ENCODE data around the gene ANO10.
"Not testable (repeated sequence)": the region's sequence is repeated elsewhere in the genome, so short reads cannot be mapped to it uniquely, and the experiment has no call there.

ANO10 gene

DNA sequence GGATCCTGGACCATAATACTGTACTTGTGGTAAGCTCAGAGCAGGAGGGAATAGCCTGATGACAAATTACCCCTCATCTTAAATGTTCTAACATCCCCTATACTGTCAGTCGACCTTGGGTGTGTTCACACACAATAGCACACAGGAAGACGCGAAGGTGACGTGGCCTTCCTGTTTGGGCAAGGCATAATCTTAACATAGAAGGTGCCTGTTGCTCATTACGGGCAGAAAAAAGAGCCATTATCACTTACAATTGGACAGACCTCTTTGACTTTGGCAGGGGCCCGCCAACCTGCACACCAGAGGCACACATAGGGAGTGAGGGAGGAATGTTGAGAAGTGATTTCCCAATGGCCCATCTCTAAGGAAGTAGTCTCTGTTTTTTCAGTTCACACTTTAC, 144.2 kb downstream of the ANO10 start:
- no peak for DNase-seq (ENCODE audit: low read depth, low spot score)

DNA sequence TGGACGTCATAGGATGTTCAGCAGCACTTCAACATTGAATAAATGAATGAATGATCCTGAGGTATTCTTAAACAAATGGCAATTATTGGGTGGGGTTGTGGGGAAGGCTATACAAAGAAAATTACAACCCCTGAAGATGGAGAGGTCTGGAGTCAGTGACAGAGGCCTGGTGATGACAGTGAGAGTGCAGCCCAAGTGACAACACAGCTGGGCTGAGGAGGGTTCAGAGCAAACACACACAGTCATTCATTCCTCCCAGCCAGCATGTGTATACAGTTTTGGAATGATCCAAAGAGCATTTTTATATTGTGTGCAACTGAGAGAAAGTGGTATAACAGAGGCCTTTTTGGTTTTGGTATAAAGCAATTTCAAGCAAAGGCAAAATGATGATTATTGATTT, 148.1 kb downstream of the ANO10 start:
- no peak for DNase-seq (ENCODE audit: low read depth, low spot score)

DNA sequence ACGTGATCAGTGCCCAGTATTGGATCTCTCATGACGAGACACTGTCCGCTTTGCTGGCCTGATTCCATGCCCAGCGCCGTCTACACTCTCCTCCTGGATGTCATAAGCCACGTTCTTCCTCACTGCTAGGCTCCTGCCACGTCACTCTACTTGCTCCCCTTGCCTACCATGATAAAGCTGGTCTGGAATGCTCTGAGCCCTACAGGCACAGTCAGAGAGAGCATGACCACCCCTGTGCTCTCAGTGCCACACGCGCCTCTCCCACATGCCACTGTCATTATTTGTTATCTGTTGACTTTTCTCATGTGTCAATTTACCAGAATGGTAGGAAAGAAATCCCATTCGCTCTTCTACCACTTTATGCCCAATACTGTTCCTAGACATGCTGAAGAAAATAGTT, 148.6 kb downstream of the ANO10 start:
- DNase-seq (ENCODE audit: low read depth, low spot score), result no peak

DNA sequence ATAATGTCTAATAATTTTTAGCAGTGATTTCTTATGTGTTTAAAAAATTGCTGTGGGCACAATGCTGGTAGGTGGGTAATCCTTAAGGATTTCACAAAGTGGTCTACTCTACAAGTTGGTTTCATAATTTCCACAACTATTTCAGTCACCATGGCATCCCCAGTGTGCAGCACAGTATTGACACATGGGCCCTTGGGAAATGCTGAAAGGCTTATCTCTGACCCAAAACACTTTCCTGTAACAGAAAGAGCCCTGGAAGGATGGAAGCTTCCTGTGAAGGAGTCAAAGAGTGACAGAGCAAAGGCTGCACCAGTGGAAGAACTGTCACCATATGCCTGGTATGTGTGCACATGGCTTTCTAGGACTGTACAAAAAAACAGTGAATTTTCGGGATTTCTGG, 153.7 kb downstream of the ANO10 start:
- no peak for DNase-seq (ENCODE audit: low read depth, low spot score)

DNA sequence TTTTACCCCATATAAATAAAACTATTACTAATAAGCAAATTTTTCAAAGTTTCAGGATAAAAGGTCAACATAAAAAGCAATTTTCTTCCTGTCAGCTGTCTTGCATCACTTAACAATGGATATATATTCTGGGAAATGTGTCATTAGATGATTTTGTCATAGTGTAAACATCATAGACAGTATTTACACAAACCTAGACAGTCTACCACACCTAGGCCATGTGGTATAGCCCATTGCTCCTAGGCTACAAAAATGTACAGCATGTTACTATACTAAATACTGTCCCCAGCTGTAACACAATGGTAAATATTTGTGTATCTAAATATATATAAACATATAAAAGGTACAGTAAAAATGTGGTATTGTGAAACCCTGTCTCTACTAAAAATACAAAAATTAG, 156.7 kb downstream of the ANO10 start:
- no peak for DNase-seq (ENCODE audit: low read depth, low spot score)

DNA sequence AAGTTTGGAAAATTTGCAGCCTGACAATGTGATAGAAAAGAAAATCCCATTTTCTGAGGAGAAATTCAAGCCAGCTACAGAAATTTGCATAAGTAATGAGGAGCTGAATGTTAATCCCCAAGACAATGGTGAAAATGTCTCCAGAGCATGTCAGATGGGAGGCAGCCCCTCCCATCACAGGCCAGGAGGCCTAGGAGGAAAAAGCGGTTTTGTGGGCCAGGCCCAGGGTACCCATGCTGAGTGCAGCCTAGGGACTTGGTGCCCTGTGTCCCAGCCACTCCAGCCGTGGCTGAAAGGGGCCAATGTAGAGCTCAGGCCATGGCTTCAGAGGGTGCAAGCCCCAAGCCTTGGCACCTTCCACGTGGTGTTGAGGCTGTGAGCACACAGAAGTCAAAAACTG, 159.2 kb downstream of the ANO10 start:
- not testable (repeated sequence) for DNase-seq (ENCODE audit: low read depth, low spot score)

DNA sequence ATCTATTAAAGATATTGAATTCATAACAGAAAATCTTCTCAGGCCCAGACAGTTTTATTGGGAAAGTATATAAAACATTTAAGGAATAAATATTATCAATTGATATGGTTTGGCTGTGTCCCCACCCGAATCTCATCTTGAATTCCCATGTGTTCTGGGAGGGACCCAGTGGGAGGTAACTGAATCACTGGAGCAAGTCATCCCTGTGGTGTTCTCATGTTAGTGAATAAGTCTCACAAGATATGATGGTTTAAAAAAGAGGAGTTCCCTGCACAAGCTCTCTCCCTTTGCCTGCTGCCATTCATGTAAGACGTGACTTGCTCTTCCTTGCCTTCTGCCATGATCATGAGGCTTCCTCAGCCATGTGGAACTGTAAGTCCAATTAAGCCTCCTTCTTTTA, 160.5 kb downstream of the ANO10 start:
- DNase-seq (ENCODE audit: low read depth, low spot score), result no peak

DNA sequence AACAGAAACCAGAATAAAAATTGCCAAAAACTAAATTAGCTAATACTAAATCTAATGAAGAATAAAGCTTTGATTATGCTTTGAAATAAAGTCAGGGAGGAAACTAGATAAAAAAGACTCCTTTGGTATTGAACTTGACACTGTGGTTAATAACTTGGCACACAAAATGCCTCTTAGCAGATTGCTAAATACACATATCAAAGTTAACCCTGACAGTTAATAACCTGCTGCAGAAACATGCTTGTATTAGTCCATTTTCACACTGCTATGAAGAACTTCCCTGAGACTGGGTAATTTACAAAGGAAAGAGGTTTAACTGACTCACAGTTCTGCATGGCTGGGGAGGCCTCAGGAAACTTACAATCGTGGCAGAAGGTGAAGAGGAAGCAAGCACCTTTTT, 164.8 kb downstream of the ANO10 start:
- DNase-seq (ENCODE audit: low read depth, low spot score), result not testable (repeated sequence)

DNA sequence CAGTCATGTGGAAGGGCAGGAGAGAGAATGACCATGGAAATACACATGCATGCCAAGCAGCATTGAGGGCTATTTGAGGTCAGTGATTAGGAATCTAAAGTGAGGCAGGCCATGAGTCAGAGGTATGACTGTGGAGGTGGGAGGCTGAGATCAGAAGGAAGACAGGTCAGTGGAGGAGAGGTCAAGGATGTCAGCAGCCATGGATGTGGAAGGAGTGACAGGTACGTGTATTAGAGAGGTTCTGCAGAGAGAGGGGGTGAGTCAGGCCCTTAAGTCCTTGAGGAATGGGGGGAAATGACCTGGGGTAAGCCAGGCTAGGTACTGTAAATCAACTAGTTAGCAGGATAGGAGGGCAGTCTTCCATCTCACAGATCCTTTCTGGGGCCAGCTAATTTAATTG, 166.6 kb downstream of the ANO10 start:
- DNase-seq (ENCODE audit: low read depth, low spot score), result no peak

DNA sequence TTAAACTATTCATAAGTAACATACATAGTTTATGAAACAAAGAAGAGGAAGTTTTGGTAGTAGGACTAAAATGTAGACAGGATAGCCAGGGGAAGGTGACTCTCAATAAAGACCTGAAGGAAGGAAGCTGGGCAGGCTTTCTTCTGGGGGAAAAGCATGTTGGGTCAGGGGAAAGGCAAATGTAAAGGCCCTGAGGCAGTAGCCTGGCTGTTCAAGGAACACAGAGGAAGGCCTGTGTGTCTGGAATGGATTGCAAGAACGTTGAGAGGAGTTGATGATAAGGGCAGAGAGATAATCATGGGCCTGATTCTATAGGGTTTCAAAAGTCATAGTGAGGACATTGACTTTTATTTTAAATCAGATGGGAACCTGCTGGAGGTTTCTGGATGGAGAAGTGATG, 167.8 kb downstream of the ANO10 start:
- DNase-seq (ENCODE audit: low read depth, low spot score), result no peak

DNA sequence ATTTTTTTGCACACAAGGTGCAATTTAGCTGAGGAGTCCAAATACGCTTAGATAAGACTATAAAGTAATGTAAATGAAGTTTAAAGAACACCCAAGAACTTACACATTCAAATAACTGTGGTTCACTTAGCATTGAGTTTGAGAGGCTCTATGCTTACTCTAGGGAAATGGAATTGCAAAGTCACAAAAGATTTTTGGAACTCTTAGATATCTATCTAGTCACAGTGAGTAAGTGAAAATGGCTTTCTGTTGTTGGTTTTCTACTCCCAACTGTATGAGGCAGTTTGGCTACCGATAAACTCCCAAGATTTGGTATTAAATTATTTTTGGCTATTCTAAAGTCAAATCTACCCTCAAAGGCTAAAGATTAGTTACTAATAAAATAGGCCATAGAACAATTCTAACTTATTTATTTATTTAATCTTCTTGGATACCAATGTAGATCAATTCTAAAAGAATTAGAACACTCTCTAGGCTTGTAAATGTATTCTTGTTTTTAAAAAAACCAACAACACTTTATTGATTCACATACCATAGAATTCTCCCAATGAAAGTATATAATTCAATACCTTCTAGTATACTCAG, 170.0 kb downstream of the ANO10 start:
- no peak for DNase-seq (ENCODE audit: low read depth, low spot score)

DNA sequence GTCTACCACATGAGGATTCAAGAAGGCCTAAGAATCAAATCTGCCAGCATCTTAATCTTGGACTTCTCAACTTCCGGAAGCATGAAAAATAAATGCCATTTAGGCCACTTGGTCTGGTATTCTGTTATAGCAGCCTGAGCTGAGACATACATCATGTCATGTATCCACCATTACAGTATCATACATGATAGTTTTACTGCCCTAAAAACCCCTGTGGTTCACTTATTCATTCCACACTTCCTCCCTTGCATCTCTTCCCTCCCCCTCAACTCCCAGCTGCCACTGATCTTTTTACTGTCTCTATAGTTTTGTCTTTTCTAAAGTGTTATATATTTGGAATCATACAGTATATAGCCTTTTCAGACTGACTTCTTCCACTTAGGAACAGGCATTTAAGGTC, 173.7 kb downstream of the ANO10 start:
- no peak for DNase-seq (ENCODE audit: low read depth, low spot score)

DNA sequence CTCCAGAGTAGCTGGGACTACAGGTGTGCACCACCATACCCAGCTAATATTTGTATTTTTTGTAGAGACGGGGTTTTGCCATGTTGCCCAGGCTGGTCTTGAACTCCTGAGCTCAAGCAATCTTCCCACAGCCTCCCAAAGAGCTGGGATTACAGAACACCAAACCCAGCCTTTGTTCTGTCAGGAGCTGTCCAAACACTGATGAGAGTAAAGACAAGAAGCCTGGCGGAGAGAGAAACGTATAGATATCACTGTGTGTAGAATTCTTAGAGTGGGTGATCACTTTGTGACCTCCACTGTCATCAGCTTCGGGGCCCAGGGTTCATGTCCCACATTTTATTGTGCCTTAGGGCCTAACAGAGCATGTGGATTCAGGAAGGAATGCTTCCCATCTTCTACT, 176.0 kb downstream of the ANO10 start:
- no peak for DNase-seq (ENCODE audit: low read depth, low spot score)

DNA sequence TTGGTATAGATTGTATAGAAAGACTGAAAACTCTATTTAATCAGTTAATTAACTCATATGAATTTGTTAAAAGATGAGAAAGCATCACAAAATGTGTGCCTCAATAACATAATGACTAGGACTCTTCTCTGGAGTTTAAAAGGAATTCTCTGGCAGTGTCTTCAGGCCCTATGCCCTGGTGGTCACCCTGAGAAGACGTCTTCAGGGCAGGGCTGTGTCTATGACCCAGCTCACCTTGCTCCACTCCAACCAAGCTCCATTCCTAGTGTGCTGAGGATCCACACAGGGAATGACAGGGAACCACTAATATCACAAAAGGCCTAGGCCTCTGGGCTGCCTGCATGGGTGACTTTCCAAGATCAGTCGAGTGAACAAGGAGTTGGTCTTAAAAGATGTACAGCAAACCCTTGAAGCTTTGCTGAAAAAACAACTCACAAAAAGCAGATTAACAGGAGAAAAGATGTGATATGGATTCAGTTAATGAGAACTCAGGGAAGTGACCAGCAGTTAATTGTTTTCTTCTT, 178.9 kb downstream of the ANO10 start:
- DNase-seq (ENCODE audit: low read depth, low spot score), result no peak

DNA sequence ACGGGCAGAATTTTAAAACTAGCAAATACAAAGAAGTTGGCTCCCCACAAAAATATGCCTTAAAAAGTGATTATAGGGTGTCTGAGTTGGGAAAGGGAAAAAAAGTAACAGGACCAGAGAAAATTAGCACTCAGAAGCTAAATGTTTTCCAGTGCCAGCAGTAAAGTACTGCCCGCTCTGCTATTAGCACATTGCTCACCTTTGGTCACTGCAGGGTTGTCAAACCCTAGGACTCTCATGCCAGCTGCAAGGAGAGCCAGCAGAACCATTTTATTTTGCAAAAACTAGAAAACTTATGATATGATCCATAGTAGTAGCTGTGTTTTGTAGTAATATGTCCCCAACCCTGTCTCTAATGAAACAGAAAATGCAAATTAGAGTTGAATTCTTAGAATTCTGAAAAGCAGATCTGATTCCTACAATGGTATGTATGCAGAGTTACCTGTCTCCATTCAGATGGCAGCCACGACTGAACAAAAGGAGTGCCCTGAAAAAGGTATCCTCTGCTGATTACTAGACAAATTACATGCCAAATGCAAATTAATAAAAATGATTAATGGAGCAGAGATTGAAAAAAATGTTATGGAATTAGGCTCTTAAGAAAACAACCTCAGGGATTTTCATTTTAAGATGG, 185.2 kb downstream of the ANO10 start:
- DNase-seq (ENCODE audit: low read depth, low spot score), result no peak

DNA sequence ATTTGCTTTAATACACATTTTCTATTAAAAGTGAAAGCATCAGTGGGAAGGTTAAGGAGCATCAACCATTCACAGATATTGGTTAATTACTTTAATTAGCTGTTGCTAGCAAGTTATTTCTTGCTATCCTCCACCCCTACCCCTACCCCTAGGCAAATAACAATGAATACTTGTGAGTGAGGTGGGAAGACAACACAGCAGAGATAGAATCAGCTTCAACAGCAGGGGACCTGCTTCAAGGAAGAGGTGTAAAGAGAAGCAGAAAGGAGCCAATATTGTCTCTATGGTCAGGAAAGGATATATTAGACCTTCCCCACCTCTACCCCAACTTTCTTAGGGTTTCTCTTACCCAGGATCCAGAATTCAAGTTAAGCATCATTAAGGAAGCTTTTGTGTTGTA, 186.1 kb downstream of the ANO10 start:
- DNase-seq (ENCODE audit: low read depth, low spot score), result no peak

DNA sequence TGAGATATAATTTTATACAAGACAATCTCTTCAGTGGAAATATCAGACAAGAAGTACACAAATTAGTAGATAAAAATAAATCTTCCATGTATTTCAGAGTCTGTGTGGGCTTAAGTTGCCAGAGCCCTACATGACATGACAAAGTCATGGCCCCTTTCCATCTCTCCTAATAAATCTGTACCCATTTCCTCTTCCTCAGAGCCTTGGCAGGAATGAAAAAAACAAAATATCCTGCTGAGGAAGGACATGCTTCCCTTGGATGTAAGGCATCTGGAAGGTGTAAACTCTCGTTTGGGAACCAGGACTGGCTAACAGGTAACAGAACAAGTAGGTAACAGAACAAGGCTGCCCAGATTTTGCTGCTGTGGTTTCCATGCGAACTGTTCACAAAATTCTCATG, 187.4 kb downstream of the ANO10 start:
- DNase-seq (ENCODE audit: low read depth, low spot score), result no peak

DNA sequence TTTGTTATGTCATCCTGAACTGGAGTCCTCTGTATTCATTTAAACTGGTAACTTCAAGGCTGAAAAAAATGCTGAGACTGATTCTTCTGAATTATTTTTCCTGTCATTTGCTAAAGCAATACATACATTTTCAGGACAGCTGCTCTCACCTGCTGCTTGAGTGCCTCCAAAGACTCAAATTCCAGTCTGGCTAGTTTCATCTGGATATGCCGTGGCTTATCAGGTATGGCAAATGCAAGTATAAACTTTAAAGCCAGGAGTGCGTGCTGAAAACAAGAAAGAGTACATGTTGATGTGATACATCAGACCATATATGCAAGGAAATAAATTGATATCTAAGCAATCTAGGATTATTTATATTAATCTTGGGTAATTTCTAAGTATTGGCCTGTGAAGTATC, 189.3 kb downstream of the ANO10 start:
- no peak for DNase-seq (ENCODE audit: low read depth, low spot score)

DNA sequence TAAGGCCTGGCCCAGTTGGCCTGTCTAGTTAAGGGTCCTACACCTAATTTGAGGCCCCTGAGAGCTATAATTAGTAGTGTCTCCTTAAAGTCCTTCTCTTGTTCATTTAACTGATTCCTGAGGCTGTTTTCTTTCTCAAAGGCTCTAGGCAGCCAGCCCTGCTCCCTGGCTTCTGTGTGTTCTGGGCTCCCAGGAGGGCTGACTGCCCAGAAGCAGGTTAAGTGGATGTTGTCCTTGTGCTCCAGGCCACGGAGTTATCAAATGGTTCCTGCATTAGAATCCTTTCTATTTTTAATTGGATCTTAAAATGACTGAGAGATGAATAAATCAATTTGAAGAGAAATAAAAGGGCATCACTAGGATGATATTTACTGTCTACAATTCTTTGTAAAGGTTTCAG, 195.4 kb downstream of the ANO10 start:
- DNase-seq (ENCODE audit: low read depth, low spot score), result no peak

DNA sequence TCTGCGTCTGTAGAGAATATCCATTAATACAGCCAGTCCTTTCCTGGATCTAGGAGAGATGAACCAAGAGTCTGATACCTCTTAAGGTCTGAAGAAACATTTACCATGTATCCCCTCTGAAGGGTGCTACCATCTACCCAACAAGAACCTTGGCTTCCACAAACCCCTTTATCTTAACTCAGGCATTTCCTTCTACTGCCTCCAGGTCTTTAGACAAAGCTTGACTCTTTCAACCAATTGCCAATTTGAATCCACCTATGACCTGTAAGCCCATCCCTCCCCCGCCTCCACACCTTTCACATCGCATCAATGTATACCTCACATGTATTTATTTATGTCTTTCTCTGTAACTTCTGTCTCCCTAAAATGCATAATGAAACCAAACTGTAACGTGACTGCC, 196.0 kb downstream of the ANO10 start:
- DNase-seq (ENCODE audit: low read depth, low spot score), result no peak

DNA sequence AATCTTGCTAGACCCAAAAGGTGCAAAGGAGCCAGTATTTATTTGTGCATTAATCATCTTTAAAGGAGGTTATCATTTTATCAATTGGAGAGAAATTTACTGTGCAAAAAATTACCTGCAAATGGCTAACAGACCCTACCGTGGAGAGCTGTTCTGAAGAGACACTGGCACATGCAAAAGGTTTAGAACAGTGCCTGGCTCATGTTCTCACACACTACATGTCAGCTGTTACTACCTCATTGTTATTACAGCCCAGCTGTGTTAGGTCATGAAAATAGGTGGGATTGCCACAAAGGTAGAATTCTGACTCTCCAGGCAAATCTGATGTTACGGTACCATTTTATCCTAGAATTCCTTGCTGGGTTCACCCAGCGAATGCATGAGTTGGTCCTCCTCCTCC, 198.2 kb downstream of the ANO10 start:
- no peak for DNase-seq (ENCODE audit: low read depth, low spot score)

DNA sequence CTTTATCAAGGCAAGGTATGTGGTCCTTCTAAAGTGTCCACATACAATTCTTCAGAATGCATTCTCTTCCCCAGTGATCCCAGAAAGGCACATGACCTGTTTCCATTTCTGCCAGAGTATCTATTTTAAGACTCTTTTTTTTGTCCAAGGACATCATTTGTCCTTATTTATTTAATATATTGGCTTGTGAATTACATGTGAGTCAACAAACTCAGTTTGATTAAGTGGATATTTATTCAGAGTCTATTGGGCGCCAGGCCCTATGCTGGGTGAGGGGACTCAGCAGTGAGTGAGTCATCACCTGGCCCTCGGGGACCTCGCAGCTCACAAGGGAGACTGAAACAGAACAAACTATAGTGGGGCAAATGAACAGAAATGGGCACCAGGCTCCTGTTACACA, 198.7 kb downstream of the ANO10 start:
- no peak for DNase-seq (ENCODE audit: low read depth, low spot score)

DNA sequence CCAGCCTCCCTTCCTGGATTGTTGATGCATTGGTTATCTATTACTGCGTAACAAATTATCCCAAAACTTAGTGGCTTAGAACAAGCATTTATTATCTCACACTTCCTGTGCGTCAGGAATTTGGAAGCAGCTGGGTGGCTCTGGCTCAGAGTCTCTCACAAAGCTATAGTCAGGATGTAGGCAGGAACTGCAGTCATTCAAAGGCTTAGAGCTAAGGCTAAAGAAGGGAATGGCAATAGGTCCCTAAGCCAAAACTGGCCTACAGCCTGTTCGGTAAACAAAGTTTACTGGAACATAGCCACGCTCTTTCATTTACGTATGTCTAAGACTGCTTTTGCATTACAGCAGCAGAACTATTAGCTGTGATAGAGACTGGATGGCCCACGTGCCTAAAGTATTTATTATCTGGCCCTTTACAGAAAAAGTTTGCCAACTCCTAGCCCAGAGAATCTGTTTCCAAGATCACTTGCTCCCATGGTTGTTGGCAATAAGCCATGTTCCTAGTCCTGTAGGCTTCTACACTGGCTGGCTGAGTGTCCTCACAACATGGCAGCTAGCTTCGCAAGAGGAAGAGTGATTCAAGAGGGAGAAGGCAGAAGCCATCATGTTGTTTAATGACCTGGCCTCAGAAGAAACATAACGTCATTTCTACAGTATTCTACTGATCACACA, 203.1 kb downstream of the ANO10 start:
- no peak for DNase-seq (ENCODE audit: low read depth, low spot score)
